SIG-M5 treated with dmso at 0.1 percent for 504 hours (cell line): ENCODE measurements around the gene SMOC1.

ENCODE experiments used
- DNase-seq: peaks from one replicate; lab custom pipeline; 2025; ENCODE audit not compliant: unreplicated experiment; lab: John Stamatoyannopoulos, UW

Gene SMOC1

DNA sequence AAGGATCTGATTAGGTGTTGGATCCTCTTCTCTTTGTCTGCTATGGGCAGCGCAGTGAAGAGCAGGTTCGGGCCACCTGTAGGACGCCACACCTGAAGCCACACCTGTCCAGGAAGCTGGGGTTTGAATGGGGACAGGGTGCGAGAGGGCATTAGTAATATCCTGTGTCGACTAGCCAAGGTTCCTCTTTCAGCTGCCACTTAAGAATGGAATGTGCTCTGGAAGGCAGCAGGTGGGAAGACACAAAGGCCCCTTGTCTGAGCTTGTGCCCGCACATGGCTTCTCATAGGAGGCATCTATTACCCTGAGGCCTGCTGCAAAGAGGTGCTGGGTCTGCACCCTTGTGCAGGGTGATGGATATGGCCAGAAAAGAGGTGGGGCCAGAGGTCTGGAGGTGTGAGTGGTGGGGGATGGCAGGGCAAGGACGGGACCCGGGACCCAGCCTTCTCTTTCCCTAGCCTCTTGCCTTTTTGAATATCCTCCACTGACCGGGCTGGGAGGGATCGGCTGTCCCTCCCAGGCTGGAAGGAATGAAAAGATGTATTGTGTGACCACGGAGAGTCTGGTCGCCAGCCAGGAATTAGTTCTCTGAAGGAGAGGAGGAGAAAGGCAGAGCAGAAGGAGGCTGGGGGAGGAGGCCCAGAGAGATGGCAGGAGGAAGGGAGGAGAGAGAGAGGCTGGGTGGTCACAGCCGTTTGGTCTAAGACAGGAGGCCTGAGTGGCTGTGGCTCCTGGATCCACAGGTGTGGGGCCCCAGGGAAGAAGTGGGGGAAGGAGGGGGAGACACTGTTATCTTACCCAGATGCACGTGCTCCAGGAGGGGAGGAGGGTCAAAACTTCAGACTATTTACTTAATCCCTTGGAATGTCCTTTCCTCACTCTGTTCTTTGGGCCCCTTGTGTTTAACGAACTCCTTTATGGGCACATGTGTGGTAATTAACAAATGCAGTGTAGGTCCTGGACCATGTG, 101.5 kb downstream of the SMOC1 start:
- DNase-seq = no peak

DNA sequence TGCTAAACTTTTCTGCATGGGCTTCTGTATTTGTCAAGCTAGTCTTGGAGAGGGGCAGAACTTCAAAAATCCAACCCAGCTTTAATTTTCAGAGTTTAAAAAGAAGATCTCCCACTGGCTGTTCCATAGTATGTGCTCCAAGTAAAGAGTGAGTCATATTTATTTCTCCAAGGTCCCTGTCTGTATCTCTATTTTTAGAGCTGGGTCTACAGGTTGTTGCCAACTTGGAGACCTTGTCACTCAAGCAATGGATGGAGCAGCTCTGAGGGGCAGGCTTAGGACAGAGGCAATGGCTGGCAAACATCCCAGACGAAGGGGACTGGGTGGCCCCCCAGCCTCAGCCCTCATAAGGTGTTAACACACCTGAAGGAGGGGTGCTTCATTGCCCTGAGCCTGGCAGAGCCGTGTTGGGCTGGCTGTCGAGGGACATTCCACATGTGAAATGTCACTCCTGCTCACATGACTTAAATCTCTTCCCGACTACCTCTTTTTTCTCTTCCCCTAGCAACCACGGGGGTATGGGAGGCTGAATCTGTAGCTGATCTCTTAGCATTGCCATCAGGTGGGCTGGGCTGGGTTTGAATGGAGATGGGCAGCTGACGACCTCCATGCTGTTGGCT, 103.1 kb downstream of the SMOC1 start:
- DNase-seq = no peak

DNA sequence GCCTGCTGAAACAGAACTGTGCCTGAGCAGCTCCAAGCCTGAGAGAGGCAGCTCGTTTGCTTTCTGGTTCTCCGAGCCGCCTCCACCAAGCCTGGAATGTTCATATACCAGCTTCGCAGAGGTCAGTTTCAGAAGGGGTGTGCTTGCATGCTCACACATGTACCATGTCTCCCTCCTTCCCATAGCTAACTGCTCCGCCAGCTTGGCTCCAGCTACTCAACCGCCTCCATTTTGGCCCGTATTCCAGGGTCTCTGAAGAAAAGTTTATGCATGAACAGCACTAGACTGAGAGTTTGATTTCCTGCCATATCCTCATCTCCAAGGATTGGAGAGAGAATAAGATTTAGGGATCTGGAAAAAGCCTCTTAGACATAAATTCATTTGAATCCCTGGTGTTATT, 103.7 kb downstream of the SMOC1 start:
- no peak for DNase-seq

DNA sequence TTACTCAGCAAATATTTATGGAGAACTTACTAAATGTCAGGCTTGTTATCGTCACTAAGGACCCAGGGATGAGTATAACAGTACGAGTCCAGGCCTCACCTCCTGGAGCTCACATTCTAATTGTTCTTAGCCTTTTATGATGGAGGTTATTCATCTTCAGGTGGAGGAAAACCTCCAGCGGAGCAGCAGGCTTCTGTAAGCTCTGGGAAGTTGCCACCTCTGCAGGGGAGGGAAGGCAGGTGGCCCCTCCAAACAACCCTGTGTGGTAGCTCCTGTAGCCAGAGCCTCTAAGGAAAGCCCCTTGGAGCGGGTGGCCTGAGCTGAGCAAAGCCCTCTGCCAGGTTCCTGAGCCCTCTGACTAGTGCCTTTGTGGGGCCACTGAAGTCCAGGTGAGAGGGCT, 104.1 kb downstream of the SMOC1 start:
- DNase-seq = no peak

DNA sequence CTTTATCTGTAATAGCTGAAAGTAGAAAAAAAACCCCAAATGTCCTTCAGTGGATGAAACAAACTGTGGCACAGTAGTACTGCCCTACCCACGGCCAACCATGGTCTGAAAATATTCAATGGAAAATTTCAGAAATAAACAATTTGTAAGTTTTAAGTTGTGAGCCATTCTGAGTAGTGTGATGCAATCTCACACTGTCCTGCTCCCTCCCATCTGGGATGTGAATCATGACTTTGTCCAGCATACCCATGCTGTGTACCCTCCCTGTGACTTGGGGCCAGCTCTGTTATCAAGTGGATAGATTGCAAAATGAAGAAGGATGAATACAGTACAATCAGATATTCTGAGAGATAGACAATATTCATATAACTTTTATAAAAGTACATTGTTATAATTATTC, 106.2 kb downstream of the SMOC1 start:
- DNase-seq = no peak

DNA sequence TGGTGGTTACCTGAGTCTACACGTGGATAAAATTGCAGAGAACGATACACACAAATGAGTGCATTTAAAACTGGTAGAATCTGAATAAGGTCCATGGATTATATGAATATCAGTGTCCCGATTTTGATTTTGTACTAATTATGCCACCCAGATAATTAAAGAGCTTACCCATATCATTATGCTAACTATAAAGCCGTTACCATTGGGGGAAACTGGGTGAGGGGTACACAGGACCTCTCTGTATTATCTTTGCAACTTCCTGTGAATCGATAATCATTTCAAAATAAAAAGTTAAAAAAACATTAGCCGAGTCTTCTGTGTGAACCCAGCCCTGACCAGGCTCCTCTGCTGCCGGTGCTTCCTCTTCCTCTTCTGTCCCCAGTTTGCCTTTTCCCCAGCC, 107.1 kb downstream of the SMOC1 start:
- no peak for DNase-seq

DNA sequence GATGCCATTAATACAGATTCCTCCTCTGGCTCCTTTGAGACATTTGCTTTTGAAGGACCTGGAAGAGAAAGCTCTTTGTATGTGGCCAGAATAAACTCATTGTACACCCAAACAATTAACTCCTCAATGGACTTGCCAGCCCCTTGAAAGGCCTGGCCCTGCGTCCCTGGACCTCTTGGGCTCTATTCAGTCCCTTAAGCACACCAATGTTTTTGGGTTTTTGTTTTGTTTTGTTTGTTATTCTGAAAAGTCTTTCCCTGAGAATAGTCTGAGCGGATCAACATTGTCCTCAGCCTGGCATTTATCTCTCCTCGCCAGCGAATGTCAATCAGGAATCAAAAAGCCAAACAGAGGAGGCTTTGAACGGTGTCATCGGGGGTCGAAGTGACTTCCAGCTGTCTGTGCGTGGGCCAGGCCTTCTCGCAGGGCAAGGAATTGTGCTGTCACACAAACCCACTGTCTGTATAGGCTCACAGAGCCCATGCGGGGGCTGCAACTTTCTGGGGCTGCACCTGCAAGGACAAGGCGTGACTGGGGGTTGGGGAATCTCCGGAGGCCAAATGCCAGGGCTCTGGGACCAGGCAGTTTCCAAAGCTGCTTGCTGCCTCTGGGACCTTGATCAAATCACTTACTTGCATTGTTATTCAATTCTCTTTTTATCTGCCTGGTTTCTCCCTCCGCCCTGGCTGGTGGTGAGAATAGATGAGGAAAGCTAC, 108.3 kb downstream of the SMOC1 start:
- no peak for DNase-seq

DNA sequence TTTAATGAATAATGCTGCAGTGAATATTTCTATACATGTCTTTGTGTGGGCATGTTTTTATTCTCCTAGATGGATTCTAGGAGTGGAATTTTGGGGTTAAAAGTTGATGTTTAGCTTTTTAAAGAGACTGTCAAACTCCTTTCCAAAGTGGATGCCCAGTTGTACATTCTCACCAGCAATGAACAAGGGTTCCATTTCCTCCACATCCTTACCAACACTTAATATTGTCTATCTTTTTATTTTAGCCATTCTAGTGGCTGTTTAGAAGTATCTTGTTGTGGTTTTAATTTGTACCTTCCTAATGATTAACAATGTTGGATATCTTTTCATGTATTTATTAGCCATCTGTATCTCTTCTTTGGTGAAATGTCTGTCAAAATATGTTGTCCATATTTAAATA, 109.8 kb downstream of the SMOC1 start:
- no peak for DNase-seq

DNA sequence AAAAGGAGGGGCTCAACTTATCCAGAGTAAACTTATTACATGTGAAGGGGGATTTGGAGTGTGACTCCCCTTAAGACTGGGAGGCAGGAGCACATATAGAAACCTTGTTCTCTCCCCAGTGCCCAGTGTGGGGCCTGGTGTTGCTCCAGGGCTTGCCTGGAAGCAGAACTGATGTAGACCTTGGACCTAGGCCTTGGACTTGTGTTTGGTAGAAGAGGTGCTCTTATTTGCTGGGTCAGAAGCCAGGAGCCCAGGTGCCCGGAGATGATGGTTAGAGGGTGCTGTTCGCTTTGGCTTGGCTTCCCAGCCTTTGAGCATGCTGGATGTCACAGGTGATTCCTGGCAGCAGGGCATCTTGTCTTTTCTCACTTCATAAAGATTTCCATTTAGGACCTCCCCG, 110.4 kb downstream of the SMOC1 start:
- DNase-seq = no peak

DNA sequence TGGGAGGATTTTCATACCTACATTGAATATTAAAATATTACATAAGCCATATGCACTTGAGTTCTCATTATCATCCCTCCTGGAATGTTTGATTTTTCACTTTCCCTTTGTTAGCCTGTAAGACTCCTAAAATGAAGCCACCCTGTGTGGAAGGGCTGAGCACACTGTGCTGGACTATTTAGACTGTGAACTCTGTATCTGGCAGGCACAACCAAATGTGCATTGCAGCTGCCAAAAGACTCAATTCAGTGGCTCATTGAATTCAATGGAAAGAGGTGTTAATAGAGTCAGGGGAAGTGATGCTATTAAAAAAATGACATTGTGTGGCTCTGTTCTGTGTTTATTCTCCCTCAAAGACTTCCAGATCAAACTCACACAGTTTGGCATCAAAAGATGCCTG, 111.1 kb downstream of the SMOC1 start:
- DNase-seq = no peak

DNA sequence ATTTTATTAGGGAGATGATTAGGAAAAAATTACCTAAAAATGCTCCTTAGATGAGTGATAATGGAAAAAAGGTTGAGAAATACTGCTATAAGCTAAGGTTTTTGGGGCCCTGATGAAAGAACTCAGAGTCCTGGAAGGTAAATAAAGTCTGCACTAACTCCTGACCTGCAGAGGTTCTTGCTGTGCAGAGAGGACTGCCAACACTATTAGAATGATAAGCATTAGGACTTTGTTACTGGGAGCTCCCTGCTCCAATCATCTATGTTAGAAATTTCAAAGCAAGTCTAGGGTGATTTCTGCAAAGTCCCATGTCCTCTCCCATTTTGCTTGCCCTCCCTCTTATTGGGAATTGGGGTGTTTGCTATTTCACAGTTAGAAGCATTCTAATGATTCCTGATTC, 112.2 kb downstream of the SMOC1 start:
- DNase-seq = no peak

DNA sequence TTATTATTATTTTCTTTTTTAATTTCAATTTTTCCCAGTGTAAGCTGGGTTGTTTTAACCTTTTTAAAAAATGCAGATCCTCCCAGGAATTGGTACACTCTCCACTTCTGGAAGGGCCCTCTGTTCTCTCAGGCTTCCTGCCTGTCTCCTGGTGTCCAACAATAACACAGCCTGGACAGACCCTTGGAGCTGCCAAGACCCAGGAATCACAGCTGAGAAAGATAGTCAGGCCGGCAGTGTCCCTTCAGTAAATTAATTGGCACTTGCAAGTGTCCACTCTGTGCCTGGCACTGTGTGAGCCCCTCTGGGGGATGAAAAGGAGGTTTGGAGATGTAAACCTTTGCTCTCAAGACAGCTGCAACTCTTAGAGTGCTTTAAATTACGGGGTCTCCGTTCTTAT, 113.3 kb downstream of the SMOC1 start:
- no peak for DNase-seq

DNA sequence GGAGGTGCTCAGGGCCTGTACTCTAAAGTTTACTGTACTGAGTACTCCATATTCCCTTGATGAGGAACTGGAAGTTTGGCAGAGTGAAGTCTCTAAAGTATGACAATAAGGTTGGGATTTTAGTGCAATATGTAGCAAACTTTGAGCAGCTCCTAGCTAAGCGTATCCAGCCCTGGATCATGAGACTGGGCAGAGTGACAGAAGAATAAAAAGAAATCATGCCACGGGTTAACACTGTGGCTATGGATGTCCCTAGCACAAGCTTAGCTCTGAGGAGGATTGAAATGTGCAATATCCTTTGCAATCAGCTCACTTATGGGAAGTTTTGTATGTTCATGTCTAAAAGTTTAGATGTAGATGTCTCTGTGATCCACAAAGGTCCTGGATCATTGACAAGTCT, 114.1 kb downstream of the SMOC1 start:
- no peak for DNase-seq

DNA sequence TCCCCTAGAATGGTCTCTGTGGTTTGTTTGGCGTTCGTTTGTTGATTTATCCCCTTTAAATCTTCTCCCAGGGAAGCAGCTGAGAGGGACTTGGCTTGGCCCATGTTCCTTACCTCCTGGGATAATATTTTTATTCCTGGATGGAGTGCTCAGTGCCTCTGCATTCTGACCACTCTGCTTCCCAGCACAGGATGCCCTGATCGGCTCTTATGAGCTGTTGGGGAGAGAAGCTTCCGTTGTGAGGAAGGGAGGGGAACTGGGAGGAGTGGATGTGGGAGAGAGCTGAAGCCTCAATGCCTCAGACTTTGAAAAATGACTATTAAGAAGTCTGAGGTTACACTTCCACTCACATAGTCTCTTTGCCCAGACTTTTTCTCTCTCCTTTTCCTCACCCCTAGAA, 114.8 kb downstream of the SMOC1 start:
- no peak for DNase-seq

DNA sequence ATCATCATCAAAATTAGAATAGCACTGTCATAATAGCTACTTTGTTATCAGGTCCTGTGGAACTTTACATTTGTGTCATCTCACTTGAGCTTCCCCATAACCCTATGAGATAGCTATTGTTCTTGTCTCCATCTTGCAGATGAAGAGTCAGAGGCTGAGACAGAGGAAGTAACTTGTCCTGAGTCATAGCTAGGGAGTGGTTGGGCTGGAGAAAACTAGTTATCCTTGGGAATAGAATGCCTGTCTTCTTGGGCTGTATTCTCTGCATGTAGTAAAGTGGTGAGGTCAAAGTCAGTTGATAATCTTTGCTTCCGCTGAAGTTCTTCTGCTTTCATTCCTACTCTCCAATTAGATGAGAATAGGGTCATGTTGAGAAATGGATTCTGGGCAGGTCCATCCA, 117.0 kb downstream of the SMOC1 start:
- DNase-seq = no peak

DNA sequence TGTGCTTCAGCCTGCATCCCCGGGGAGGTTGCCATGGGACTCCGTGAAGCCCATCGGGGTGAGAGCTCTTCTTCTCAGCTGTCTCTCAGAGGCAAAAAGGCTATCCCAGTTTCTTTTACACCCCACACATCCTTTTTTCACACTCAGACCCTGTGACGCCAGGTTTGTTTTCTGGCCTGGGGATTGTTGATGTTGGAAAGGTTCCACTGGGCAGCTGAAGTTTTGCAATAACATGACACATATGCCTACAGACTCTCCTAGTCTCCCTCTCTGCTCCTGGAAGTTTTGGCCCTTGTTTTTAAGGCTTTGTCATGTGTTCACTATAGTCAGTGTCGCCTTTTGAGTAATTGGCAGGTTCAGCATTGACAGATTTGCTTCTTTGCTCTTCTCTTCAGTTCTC, 118.6 kb downstream of the SMOC1 start:
- DNase-seq = no peak

DNA sequence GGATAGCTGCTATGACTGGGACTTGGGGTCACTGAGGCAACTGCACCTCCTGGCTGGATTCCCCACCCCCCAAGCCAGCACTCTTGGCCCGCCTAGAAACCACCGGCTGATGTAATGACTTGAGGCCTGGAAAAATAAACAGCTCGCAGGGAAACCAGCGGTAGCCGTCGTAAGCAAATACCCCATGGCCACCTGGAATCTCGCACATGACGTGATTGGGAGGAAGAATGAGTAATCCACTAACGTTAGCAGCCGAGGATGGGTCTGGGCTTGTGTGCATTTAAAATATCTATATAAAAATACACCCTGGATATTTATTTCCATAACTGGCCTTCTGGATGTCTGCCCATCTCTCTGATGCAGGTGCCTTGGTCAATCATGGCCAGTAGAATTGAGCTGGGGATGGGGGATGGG, 120.1 kb downstream of the SMOC1 start:
- peak; percentile 56 for DNase-seq

DNA sequence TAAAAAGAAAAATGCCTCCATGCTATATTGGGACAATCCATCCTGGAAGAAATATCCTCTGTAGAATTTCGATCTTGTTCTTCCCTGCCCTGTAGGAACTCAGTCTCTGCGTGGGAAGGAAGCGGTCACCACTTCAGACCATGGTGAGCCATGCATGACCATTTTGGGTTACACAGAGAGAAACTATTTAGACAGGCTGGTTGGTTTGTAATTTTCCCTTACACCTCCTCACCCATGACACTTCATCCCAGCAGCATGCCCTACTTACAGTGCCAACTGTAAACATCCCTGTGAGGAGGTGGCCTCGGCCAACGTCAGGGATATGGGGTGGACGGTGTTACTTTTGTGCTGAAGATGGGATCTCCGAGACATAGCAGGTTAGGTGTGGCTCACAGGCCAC, 121.4 kb downstream of the SMOC1 start:
- no peak for DNase-seq

DNA sequence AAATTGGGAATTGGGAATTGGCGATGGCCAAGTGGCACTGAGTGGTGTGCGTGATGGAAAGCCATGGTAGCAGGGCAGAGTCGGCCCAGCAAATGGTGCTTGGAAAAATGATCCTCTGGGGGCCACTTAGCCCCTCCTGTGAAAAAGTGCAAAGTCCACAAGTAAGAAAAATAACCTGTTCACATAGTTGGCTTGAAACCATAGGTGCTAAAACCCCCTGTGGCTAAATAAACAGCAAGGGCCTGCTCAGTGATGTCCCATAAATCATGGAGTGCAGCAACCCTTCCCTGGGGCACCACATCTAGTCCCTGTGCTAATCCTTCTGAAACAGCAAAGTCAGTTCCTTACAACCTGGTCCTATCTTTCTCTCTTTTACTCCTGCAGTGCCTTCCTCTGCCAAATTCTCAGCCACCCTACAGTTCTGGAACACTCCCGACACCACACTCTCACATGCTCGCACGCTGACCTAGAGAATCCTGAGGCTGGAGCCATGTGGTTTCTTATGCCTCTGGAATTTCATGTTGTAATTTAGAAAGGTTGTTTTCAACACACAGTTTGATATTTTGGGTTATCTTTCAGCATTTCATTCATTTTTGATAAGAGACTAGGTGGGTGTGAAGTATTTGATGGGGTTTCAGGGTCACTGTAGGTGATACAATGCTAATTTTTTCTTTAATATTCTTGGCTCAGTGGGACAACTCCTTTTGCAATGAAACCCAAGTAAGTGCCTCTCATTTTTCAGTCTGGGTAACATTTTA, 123.6 kb downstream of the SMOC1 start:
- no peak for DNase-seq

DNA sequence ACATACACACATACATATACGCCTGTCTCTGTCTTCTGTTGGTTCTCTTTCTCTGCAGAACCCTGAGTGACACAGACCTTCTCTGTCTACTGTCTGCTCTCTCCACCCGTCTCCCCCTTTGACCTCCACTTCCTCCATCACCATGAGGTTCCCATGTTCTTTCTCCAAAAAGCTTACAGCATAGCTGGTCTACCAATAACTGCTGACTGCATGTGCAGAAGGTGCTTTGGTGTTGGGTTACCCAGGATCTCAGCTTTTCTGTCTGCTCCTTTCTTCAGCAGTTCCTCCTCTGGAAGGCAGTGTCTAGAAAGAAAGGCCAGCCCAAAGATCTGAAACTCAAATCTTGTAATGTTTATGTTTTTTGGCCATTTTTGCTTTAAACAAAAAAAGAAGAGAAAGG, 125.6 kb downstream of the SMOC1 start:
- DNase-seq = no peak

DNA sequence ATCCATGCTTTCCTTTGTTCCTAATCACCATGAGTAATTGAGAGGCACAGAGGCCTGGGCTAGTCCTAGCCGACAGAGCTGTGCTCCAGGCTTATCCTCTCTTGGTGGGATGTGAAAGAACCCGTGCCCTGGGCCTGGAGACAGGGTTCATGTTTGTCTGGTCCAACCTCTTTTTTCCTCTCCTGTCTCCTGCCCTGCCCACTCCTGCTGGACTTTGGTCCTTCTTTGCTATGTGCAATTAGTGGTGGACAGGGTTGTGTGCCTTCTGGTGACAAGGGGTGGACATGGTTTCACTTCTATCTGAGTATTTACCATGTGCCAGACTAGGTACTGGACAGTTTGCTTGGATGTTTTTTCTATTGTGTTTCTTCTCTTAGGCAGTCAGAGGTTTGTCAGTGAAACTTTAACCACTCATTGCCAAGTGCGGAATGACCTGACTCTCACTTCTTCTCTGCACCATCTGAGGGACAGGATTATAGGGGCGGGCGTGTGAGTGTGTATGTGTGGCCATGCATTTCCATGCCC, 126.1 kb downstream of the SMOC1 start:
- DNase-seq = no peak
